Astrocyte (in vitro differentiated cells and primary cell): ENCODE data around the gene ZNF800. TPM values are rescaled to one million over a fixed set of nuclear protein-coding genes. Genes with fewer than 3 reads are reported as not detected.
"Not testable (repeated sequence)": the region's sequence is repeated elsewhere in the genome, so short reads cannot be mapped to it uniquely, and the experiment has no call there.

ENCODE experiments used
- DNase-seq: peaks from one replicate; pipeline ENCODE4 v3.0.0-alpha.2; 2010; ENCODE audit warnings: low read depth
- FAIRE-seq: peaks from 2 replicates; lab custom pipeline; 2011; peaks lifted over from hg19 to GRCh38; lab: Jason Lieb, UNC
- H2AFZ ChIP-seq: 2 replicates; pipeline ENCODE4 v1.6.0; 2012; ENCODE audit warnings: low read depth, low read length, inconsistent platforms
- H3K27ac ChIP-seq: 2 replicates; pipeline ENCODE4 v1.5.1; 2011; ENCODE audit warnings: low read depth, low read length, inconsistent platforms
- H3K27me3 ChIP-seq: 2 replicates; pipeline ENCODE4 v1.6.0; 2011; ENCODE audit warnings: low read length, inconsistent platforms; ENCODE audit not compliant: insufficient read depth
- H3K36me3 ChIP-seq: 2 replicates; pipeline ENCODE4 v1.5.1; 2011; ENCODE audit warnings: low read length, inconsistent platforms; ENCODE audit not compliant: insufficient read depth
- H3K4me1 ChIP-seq: 2 replicates; pipeline ENCODE4 v1.5.1; 2011; ENCODE audit warnings: low read length, inconsistent platforms; ENCODE audit not compliant: insufficient read depth
- H3K4me2 ChIP-seq: 2 replicates; pipeline ENCODE4 v1.6.0; 2012; ENCODE audit warnings: low read length, inconsistent platforms
- H3K4me3 ChIP-seq: 2 replicates; pipeline ENCODE4 v1.5.1; 2011; ENCODE audit warnings: low read depth, mild to moderate bottlenecking, low read length, inconsistent platforms; ENCODE audit not compliant: insufficient read depth
- H3K79me2 ChIP-seq: 2 replicates; pipeline ENCODE4 v1.6.0; 2012; ENCODE audit warnings: mild to moderate bottlenecking, low read length, inconsistent platforms; ENCODE audit not compliant: insufficient read depth
- H3K9ac ChIP-seq: 2 replicates; pipeline ENCODE4 v1.6.0; 2012; ENCODE audit warnings: mild to moderate bottlenecking, low read length, inconsistent platforms
- H3K9me3 ChIP-seq: 2 replicates; pipeline ENCODE4 v1.5.1; 2012; ENCODE audit warnings: low read depth, mild to moderate bottlenecking, low read length, inconsistent platforms; ENCODE audit not compliant: insufficient read depth
- H4K20me1 ChIP-seq: 2 replicates; pipeline ENCODE4 v1.6.0; 2012; ENCODE audit warnings: low read length, inconsistent platforms; ENCODE audit not compliant: insufficient read depth
- H3K27ac Mint-ChIP-seq: one replicate; pipeline ENCODE4 v1.8.0; 2021; ENCODE audit warnings: mild to moderate bottlenecking, mixed read lengths; ENCODE audit not compliant: unreplicated experiment
- H3K27me3 Mint-ChIP-seq: one replicate; pipeline ENCODE4 v1.8.0; 2021; ENCODE audit warnings: low read depth, mixed read lengths; ENCODE audit not compliant: unreplicated experiment
- H3K36me3 Mint-ChIP-seq: one replicate; pipeline ENCODE4 v1.8.0; 2021; ENCODE audit warnings: low read depth, mixed read lengths; ENCODE audit not compliant: unreplicated experiment
- H3K4me1 Mint-ChIP-seq: one replicate; pipeline ENCODE4 v1.8.0; 2021; ENCODE audit warnings: low read depth, mixed read lengths; ENCODE audit not compliant: unreplicated experiment
- H3K4me3 Mint-ChIP-seq: one replicate; pipeline ENCODE4 v1.8.0; 2021; ENCODE audit warnings: mild to moderate bottlenecking, moderate library complexity, mixed read lengths; ENCODE audit not compliant: unreplicated experiment
- H3K9me3 Mint-ChIP-seq: one replicate; pipeline ENCODE4 v1.8.0; 2021; ENCODE audit warnings: mild to moderate bottlenecking, mixed read lengths; ENCODE audit not compliant: unreplicated experiment
- CTCF ChIP-seq: IDR thresholded peaks from 2 replicates; pipeline ENCODE4 v1.5.1; 2011; ENCODE audit warnings: low read depth, mild to moderate bottlenecking, inconsistent platforms, low read length, moderate library complexity; ENCODE audit not compliant: insufficient read depth
- EZH2 ChIP-seq: IDR thresholded peaks from 2 replicates; pipeline ENCODE4 v1.6.1; 2012; ENCODE audit warnings: mild to moderate bottlenecking, low read length, inconsistent platforms; ENCODE audit not compliant: insufficient read depth
- total RNA-seq: library from RNA; stranded (reverse); gene quantifications from 2 replicates; pipeline ENCODE4 v1.2.1, GENCODE V29; 2021

ZNF800 gene
- total RNA-seq, 1 donor from 2014 or later: 27.9 TPM

- FAIRE-seq (peak; percentile 45), DNase-seq (peak; percentile 83)
- Histone ChIP-seq H3K36me3 (no peaks in the 10 kb centered on the region), H3K79me2 (no peaks in the 10 kb centered on the region), H3K9me3 (no peaks in the 10 kb centered on the region), H3K9ac (no peak overlapping the region), H4K20me1 (no peaks in the 10 kb centered on the region), H2AFZ (no peak overlapping the region), H3K27me3 (no peaks in the 10 kb centered on the region), H3K4me1 (peaks cover 4% of the 10 kb centered on the region), H3K4me3 (no peak overlapping the region), H3K4me2 (peak overlapping the region; percentile 53), H3K27ac (no peak overlapping the region)
- no peak overlapping the region for H3K4me3 Mint-ChIP-seq
- TF ChIP-seq CTCF (no peak), EZH2 (no peak)
- H3K36me3 Mint-ChIP-seq: no peaks in the 10 kb centered on the region
- H3K4me1 Mint-ChIP-seq: peaks cover 19% of the 10 kb centered on the region
- peaks cover 4% of the 10 kb centered on the region for H3K27me3 Mint-ChIP-seq
- peak overlapping the region; percentile 75 for H3K27ac Mint-ChIP-seq
- H3K9me3 Mint-ChIP-seq: no peaks in the 10 kb centered on the region
Measured at GRCh38 chr7:127437837-127438236, 45.3 kb upstream of the ZNF800 start.

GRCh38 chr7:127437241-127437640, 44.7 kb upstream of the ZNF800 start:
- no peaks in the 10 kb centered on the region for H4K20me1 ChIP-seq
- Mint-ChIP-seq H3K4me1 (peaks cover 19% of the 10 kb centered on the region), H3K4me3 (no peak overlapping the region), H3K36me3 (no peaks in the 10 kb centered on the region), H3K27ac (peak overlapping the region; percentile 12), H3K27me3 (no peaks in the 10 kb centered on the region), H3K9me3 (no peaks in the 10 kb centered on the region)
- TF ChIP-seq CTCF (no peak), EZH2 (no peak)
- H3K36me3 ChIP-seq: no peaks in the 10 kb centered on the region
- H2AFZ ChIP-seq: no peak overlapping the region
- no peaks in the 10 kb centered on the region for H3K27me3 ChIP-seq
- peak overlapping the region; percentile 53 for H3K4me2 ChIP-seq
- no peaks in the 10 kb centered on the region for H3K79me2 ChIP-seq
- no peak overlapping the region for H3K4me3 ChIP-seq
- peaks cover 4% of the 10 kb centered on the region for H3K4me1 ChIP-seq
- H3K9me3 ChIP-seq: no peaks in the 10 kb centered on the region
- H3K9ac ChIP-seq: no peak overlapping the region
- FAIRE-seq (no peak), DNase-seq (no peak)
- H3K27ac ChIP-seq: no peak overlapping the region

- not testable (repeated sequence) for H3K4me3 Mint-ChIP-seq, H3K27ac Mint-ChIP-seq, H3K36me3 ChIP-seq, H3K9me3 Mint-ChIP-seq, H3K36me3 Mint-ChIP-seq, DNase-seq, H3K27me3 ChIP-seq, H3K4me1 Mint-ChIP-seq, H2AFZ ChIP-seq, H3K4me1 ChIP-seq, H3K4me2 ChIP-seq, H3K79me2 ChIP-seq, H3K9ac ChIP-seq, H4K20me1 ChIP-seq, H3K4me3 ChIP-seq, FAIRE-seq, H3K9me3 ChIP-seq, H3K27ac ChIP-seq
- peaks cover 16% of the 10 kb centered on the region for H3K27me3 Mint-ChIP-seq
Measured at GRCh38 chr7:127429281-127429680, 36.8 kb upstream of the ZNF800 start.
